Loucy (cell line): ENCODE results near the gene KCNQ4.

Source experiments
- CTCF ChIP-seq: fragments of 200-600 bp; sonication (generic); conservative IDR thresholded peaks from 2 replicates; pipeline ENCODE4 v1.5.1; 2014; ENCODE audit warnings: mild to moderate bottlenecking, antibody characterized with exemption, low read length
- EZH2phosphoT487 ChIP-seq: fragments of 200-600 bp; IDR thresholded peaks from 2 replicates; pipeline ENCODE4 v1.6.1; 2018; ENCODE audit warnings: antibody characterized with exemption, mild to moderate bottlenecking, moderate library complexity, borderline replicate concordance

DNA sequence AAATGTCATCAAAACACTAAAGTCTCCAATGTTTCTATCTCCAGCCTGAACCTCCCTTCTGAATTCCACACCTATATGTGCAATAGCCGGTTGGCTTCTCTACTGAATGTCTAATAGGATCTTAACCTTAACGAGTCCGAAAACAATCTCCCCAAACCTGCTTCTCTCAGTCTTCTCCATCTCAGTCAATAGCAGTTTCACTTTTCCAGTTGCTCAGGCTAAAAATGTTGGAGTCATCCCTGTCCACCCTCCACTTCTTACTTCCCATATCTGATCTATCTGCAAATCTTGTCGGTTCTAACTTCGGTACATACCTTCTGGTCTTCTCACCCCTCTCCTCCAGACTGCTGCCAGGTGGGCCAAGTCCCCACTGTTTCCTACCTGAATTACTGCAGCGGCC, 104.1 kb downstream of the KCNQ4 start:
- TF ChIP-seq CTCF (no peak), EZH2phosphoT487 (no peak)
